Measurements from ENCODE around the gene MAD2L1BP. TPM values are rescaled to one million over a fixed set of nuclear protein-coding genes. Genes with fewer than 3 reads are reported as not detected.
A peak's percentile ranks its signal among the peaks of the same experiment; 100 is the strongest.

Gene MAD2L1BP
- total RNA-seq, 2 donors from 2014 or later = 11.3 to 24.8 TPM

DNA sequence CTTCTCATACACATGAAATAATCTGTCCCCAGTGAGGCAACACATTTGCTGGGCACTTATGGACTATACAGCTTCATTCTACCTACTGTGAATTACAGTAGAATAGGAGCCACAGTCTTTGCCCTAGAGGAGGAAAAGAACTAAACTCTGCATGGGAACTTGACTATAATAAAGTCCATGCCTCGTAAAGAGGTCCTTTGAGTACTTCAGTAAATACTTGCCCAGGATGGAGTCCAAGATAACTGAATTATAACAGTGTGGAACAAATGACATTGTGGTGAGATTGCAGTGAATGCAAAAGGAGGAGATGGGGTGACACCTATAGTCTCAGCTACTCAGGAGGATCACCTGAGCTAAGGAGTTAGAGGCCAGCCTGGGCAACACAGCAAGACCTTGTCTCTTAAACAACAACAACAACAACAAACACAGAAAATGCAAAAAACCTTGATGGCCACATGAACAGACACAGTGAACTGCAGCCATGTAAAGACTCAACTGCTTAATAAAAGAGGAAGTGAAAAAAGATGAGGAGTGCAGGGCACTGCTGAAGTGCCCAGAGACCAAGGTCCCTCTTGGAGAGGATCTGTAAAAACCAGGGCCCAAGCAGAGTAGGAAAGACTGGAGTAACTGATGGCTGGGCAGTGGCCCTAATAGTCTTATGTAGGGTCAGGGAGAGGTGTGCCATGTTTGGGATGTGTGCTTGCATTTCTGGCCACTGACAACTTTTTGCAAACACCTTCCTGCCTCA lies 48.2 kb downstream of the MAD2L1BP start:
- H3K4me1 ChIP-seq (ENCODE audit: control insufficient read depth in 1 of 2, low read depth in 2 of 2) = peaks cover 9 to 16% of the 10 kb centered on the region in 2 donors
- H3K4me3 ChIP-seq = no peak overlapping the region
- H3K27me3 ChIP-seq (replicated peaks; ENCODE audit: insufficient read depth) = no peaks in the 10 kb centered on the region
- no peak for ATAC-seq (ENCODE audit: insufficient number of reproducible peaks, low FRiP score, low read depth)
- H3K36me3 ChIP-seq = peaks cover 6% of the 10 kb centered on the region
- DNase-seq (ENCODE audit: low spot score) = no peak
- no peaks in the 10 kb centered on the region for H3K9me3 ChIP-seq
- TF ChIP-seq, protein P1, sequence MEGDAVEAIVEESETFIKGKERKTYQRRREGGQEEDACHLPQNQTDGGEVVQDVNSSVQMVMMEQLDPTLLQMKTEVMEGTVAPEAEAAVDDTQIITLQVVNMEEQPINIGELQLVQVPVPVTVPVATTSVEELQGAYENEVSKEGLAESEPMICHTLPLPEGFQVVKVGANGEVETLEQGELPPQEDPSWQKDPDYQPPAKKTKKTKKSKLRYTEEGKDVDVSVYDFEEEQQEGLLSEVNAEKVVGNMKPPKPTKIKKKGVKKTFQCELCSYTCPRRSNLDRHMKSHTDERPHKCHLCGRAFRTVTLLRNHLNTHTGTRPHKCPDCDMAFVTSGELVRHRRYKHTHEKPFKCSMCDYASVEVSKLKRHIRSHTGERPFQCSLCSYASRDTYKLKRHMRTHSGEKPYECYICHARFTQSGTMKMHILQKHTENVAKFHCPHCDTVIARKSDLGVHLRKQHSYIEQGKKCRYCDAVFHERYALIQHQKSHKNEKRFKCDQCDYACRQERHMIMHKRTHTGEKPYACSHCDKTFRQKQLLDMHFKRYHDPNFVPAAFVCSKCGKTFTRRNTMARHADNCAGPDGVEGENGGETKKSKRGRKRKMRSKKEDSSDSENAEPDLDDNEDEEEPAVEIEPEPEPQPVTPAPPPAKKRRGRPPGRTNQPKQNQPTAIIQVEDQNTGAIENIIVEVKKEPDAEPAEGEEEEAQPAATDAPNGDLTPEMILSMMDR (IDR thresholded peaks at IDR 0.05) = no peak
- no peak overlapping the region for H3K27ac ChIP-seq

DNA sequence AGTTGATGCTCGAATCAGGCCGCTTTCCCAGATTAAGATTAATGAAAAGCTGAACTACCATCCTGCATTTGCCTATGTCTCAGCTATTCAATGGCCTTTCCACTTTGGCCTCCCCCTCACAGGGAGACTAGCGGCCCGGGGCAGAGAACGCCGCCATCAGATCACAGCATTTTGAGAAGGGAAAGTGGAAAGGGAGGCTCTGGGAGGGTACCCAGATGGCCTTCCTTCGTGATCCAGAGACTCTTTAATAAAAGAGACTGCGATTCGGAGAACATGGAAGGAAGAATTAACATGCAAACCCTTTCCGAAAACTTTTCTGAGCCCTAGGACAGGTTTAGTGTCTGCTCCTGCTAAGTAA lies 51.4 kb downstream of the MAD2L1BP start:
- Histone ChIP-seq H3K27me3 (replicated peaks; ENCODE audit: insufficient read depth) (no peaks in the 10 kb centered on the region), H3K9me3 (no peaks in the 10 kb centered on the region), H3K4me1 (ENCODE audit: control insufficient read depth in 1 of 2, low read depth in 2 of 2) (peaks cover 9 to 16% of the 10 kb centered on the region in 2 donors), H3K4me3 (peak overlapping the region; percentile 90), H3K36me3 (no peaks in the 10 kb centered on the region), H3K27ac (peak overlapping the region; percentile 53 to 66)
- no peak for ATAC-seq (ENCODE audit: insufficient number of reproducible peaks, low FRiP score, low read depth)
- TF ChIP-seq, protein P1 (IDR thresholded peaks at IDR 0.05) = no peak
- no peak for DNase-seq (ENCODE audit: low spot score)

DNA sequence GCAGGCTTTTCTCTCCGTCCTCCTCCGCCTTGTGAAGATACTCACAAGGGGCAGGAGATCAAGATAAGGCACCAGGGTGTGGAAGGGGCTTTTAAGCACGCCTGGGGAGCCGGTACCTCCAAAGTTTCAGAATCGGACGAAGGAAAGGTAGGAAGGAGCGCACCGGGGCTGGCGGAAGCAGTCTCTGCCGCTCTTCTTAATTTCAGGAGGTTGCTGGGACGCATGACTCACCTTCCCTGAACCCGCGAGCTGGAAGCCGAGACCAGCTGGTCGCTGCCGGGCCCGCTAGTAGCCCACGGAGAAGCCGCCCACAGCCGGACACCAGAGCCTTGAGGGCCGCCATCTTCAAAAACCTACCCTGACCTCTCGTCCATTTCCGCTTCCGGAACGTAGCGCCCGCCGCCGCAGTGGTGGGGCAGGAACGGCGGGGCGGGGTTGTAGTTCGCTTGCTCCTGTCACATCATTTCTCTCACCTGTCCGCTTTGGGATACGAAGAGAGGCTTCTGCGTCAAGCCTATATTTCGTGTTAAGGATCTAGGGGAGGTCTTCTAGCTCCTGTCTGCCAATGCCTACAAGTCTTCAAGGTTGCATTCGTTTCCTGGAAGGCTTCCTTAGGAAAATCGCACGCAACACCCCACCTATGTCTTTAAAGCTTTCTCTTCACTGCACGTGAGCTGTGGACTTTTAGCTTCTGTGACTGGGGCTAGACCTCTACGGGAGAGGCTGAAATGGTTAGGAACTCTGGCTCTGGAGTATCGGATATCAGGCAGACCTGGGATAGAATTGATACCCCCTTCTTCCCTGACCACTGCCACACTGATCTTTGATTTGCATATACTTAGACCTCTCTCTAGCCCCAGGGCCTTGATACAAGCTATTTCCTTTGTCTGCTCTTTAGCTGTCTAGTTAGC lies 52.1 kb downstream of the MAD2L1BP start, which contains the start of gene MRPS18A:
Gene MRPS18A, minus strand, starts transcription at position 355 of the 911 bp plus-strand sequence. Its CDS starts 12 bp downstream, at position 343.
- DNase-seq (ENCODE audit: low spot score) = peak; percentile 52
- Histone ChIP-seq H3K9me3 (no peaks in the 10 kb centered on the region), H3K4me1 (ENCODE audit: control insufficient read depth in 1 of 2, low read depth in 2 of 2) (peaks cover 9 to 16% of the 10 kb centered on the region in 2 donors), H3K4me3 (peak within 1 kb of the TSS; percentile 90), H3K27ac (peak within 1 kb of the TSS; percentile 53 to 66), H3K27me3 (replicated peaks; ENCODE audit: insufficient read depth) (no peaks in the 10 kb centered on the region), H3K36me3 (no peaks in the 10 kb centered on the region)
- ATAC-seq (ENCODE audit: insufficient number of reproducible peaks, low FRiP score, low read depth) = peak; percentile 69
- TF ChIP-seq, protein P1 (IDR thresholded peaks at IDR 0.05) = no peak

DNA sequence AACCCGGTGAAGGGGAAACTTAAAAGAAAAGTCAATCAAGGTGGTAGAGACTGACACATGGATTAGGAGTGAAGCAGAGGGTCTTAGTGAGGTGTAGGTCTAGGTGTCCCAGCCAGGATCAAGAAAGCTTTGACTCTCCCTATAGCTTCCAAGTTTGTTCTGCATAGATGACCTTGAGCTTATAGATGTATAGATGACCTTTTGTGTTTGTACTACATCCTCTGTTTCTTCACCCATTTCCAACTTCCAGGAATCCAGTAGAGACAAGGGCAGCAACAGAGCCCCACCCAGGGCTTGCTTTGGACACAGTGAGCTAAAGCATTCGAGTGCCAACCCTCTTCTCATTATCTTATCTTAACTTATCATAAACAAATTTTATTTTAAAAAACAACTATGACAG lies 53.8 kb downstream of the MAD2L1BP start:
- H3K27ac ChIP-seq = no peak overlapping the region
- ATAC-seq (ENCODE audit: insufficient number of reproducible peaks, low FRiP score, low read depth) = no peak
- TF ChIP-seq, protein P1 (IDR thresholded peaks at IDR 0.05) = no peak

More for the DNA sequence above, 53.8 kb downstream of the MAD2L1BP start:
- Histone ChIP-seq H3K9me3 (no peaks in the 10 kb centered on the region), H3K4me3 (no peak overlapping the region), H3K4me1 (ENCODE audit: control insufficient read depth in 1 of 2, low read depth in 2 of 2) (peaks cover 9 to 16% of the 10 kb centered on the region in 2 donors), H3K36me3 (no peaks in the 10 kb centered on the region), H3K27me3 (replicated peaks; ENCODE audit: insufficient read depth) (no peaks in the 10 kb centered on the region)
- DNase-seq (ENCODE audit: low spot score) = no peak

Other genes with a start within 250 kb of the MAD2L1BP start
- gene ABCC10, start 208.3 kb upstream of the MAD2L1BP start, total RNA-seq = 10 to 100 TPM; 24.3 to 58.9 TPM
- gene DLK2, start 180.3 kb upstream of the MAD2L1BP start, total RNA-seq = not detected
- gene TJAP1, start 158.3 kb upstream of the MAD2L1BP start, total RNA-seq = 10 to 100 TPM; 19.5 to 21.0 TPM
- gene LRRC73, start 125.5 kb upstream of the MAD2L1BP start, total RNA-seq = under 1 TPM; 0.54 to 0.63 TPM
- gene YIPF3, start 118.9 kb upstream of the MAD2L1BP start, total RNA-seq = 100 to 1,000 TPM in 1 of 2 donors, 10 to 100 TPM in 1; 92.2 to 160 TPM
- 10 to 100 TPM in 1 of 2 donors, 1 to 10 TPM in 1; 9.9 to 29.2 TPM for gene POLR1C, start 118.8 kb upstream of the MAD2L1BP start, total RNA-seq
- gene XPO5, start 59.8 kb upstream of the MAD2L1BP start, total RNA-seq = 10 to 100 TPM; 11.9 to 33.2 TPM
- gene POLH, start 59.7 kb upstream of the MAD2L1BP start, total RNA-seq = 10 to 100 TPM in 1 of 2 donors, 1 to 10 TPM in 1; 9.0 to 11.9 TPM
- gene GTPBP2, start 6.6 kb upstream of the MAD2L1BP start, total RNA-seq = 10 to 100 TPM; 45.9 to 66.1 TPM
- gene RSPH9, start 9.2 kb downstream of the MAD2L1BP start, total RNA-seq = not detected
- 10 to 100 TPM; 21.2 to 39.4 TPM for gene MRPS18A, start 52.0 kb downstream of the MAD2L1BP start, total RNA-seq
- gene VEGFA, start 134.4 kb downstream of the MAD2L1BP start, total RNA-seq = 100 to 1,000 TPM in 1 of 2 donors, 10 to 100 TPM in 1; 36.0 to 117 TPM

Measured in thoracic aorta (tissue), 2 donors.